Mesothelial cell of epicardium (in vitro differentiated cells): ENCODE results near the gene SPTBN5. TPM values are rescaled to one million over a fixed set of nuclear protein-coding genes. Genes with fewer than 3 reads are reported as not detected.

Experiments
- DNase-seq, 2 experiments: peaks; one replicate each; pipeline ENCODE4 v3.0.0; 2021; ENCODE audit warnings: low spot score in 2 of 2; ENCODE audit not compliant: unreplicated experiment in 2 of 2
- H3K27ac Mint-ChIP-seq: 2 replicates; pipeline ENCODE4 v1.8.0; 2021; ENCODE audit warnings: mixed read lengths
- H3K27me3 Mint-ChIP-seq: 2 replicates; pipeline ENCODE4 v1.8.0; 2021; ENCODE audit warnings: low read depth, mixed read lengths
- H3K36me3 Mint-ChIP-seq: 2 replicates; pipeline ENCODE4 v1.8.0; 2021; ENCODE audit warnings: mixed read lengths
- H3K4me1 Mint-ChIP-seq: 2 replicates; pipeline ENCODE4 v1.8.0; 2021; ENCODE audit warnings: mixed read lengths
- H3K4me3 Mint-ChIP-seq: 2 replicates; pipeline ENCODE4 v1.8.0; 2021; ENCODE audit warnings: mild to moderate bottlenecking, moderate library complexity, mixed read lengths
- H3K9me3 Mint-ChIP-seq: 2 replicates; pipeline ENCODE4 v1.8.0; 2021; ENCODE audit warnings: mixed read lengths
- total RNA-seq: library from RNA; stranded (reverse); gene quantifications from 3 replicates; pipeline ENCODE4 v1.2.1, GENCODE V29; 2021
- TF ChIP-seq, protein P1 (sequence below): fragments of 200-600 bp; sonication (generic); IDR thresholded peaks from one replicate; pipeline ENCODE4 v1.5.0; 2021; ENCODE audit warnings: antibody characterized with exemption; ENCODE audit not compliant: unreplicated experiment

Gene SPTBN5
- total RNA-seq, 1 donor from 2014 or later, result 2.7 TPM

GRCh38 chr15:41925086-41925608 is 31.3 kb upstream of the SPTBN5 start:
- TF ChIP-seq, protein P1, sequence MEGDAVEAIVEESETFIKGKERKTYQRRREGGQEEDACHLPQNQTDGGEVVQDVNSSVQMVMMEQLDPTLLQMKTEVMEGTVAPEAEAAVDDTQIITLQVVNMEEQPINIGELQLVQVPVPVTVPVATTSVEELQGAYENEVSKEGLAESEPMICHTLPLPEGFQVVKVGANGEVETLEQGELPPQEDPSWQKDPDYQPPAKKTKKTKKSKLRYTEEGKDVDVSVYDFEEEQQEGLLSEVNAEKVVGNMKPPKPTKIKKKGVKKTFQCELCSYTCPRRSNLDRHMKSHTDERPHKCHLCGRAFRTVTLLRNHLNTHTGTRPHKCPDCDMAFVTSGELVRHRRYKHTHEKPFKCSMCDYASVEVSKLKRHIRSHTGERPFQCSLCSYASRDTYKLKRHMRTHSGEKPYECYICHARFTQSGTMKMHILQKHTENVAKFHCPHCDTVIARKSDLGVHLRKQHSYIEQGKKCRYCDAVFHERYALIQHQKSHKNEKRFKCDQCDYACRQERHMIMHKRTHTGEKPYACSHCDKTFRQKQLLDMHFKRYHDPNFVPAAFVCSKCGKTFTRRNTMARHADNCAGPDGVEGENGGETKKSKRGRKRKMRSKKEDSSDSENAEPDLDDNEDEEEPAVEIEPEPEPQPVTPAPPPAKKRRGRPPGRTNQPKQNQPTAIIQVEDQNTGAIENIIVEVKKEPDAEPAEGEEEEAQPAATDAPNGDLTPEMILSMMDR, result no peak
- Mint-ChIP-seq H3K36me3 (no peaks in the 10 kb centered on the region), H3K27ac (no peak overlapping the region)

GRCh38 chr15:41923401-41923997 is 29.6 kb upstream of the SPTBN5 start:
- DNase-seq, result no peak
- no peak overlapping the region for H3K4me3 Mint-ChIP-seq
- H3K9me3 Mint-ChIP-seq, result no peaks in the 10 kb centered on the region
- H3K36me3 Mint-ChIP-seq, result no peaks in the 10 kb centered on the region
- H3K4me1 Mint-ChIP-seq, result peaks cover 18% of the 10 kb centered on the region
- H3K27me3 Mint-ChIP-seq, result no peaks in the 10 kb centered on the region
- no peak overlapping the region for H3K27ac Mint-ChIP-seq
- TF ChIP-seq, protein P1, result no peak

More at GRCh38 chr15:41925086-41925608, 31.3 kb upstream of the SPTBN5 start:
- no peak for DNase-seq
- Mint-ChIP-seq H3K4me3 (no peak overlapping the region), H3K27me3 (no peaks in the 10 kb centered on the region), H3K4me1 (peaks cover 34% of the 10 kb centered on the region), H3K9me3 (no peaks in the 10 kb centered on the region)

GRCh38 chr15:41922353-41922752 is 28.5 kb upstream of the SPTBN5 start:
- Mint-ChIP-seq H3K27me3 (no peaks in the 10 kb centered on the region), H3K4me3 (no peak overlapping the region), H3K4me1 (peaks cover 7% of the 10 kb centered on the region), H3K36me3 (no peaks in the 10 kb centered on the region), H3K9me3 (no peaks in the 10 kb centered on the region), H3K27ac (no peak overlapping the region)
- TF ChIP-seq, protein P1, result no peak
- DNase-seq, result no peak

GRCh38 chr15:41921639-41922038 is 27.8 kb upstream of the SPTBN5 start:
- Mint-ChIP-seq H3K4me3 (no peak overlapping the region), H3K36me3 (peaks cover under 1% of the 10 kb centered on the region), H3K9me3 (no peaks in the 10 kb centered on the region), H3K4me1 (peaks cover 5% of the 10 kb centered on the region), H3K27ac (no peak overlapping the region), H3K27me3 (no peaks in the 10 kb centered on the region)
- TF ChIP-seq, protein P1, result no peak
- DNase-seq, result no peak

- H3K36me3 Mint-ChIP-seq, result peaks cover 5% of the 10 kb centered on the region
- no peak overlapping the region for H3K4me3 Mint-ChIP-seq
- DNase-seq, result no peak
- peaks cover under 1% of the 10 kb centered on the region for H3K4me1 Mint-ChIP-seq
- H3K27ac Mint-ChIP-seq, result no peak overlapping the region
- H3K9me3 Mint-ChIP-seq, result no peaks in the 10 kb centered on the region
- no peaks in the 10 kb centered on the region for H3K27me3 Mint-ChIP-seq
- TF ChIP-seq, protein P1, result no peak
Measured at GRCh38 chr15:41921167-41921566, 27.3 kb upstream of the SPTBN5 start.
